Psoas muscle (tissue), 8 donors: ENCODE measurements around the gene TEX28. TPM values are rescaled to one million over a fixed set of nuclear protein-coding genes. Genes with fewer than 3 reads are reported as not detected.
A peak's percentile ranks its signal among the peaks of the same experiment; 100 is the strongest.
"Not testable (repeated sequence)": the region's sequence is repeated elsewhere in the genome, so short reads cannot be mapped to it uniquely, and the experiment has no call there.

Experiments used
- ATAC-seq, 4 donors: fragments of 200-7000 bp; cut with Tn5 transposase; one replicate each; pipeline ENCODE4 v1.9.1; 2020; ENCODE audit warnings: moderate library complexity in 3 of 4, mild to moderate bottlenecking in 2 of 4
- DNase-seq, 2 donors: peaks; one replicate each; pipeline ENCODE4 v3.0.0-alpha.2; 2020
- H3K27ac ChIP-seq: fragments of 200-600 bp; one replicate; pipeline ENCODE4 v1.8.0; 2022
- H3K27me3 ChIP-seq, 3 donors: fragments of 200-600 bp in 1 of 3; one replicate each; pipeline versions ENCODE4 v1.6.1 to v1.8.0; 2013 to 2022; ENCODE audit warnings: low read length in 2 of 3, mild to moderate bottlenecking in 2 of 3, moderate library complexity in 1 of 3; ENCODE audit not compliant: insufficient read depth in 3 of 3
- H3K36me3 ChIP-seq, 2 donors: fragments of 200-600 bp in 1 of 2; one replicate each; pipeline versions ENCODE4 v1.6.1 to v1.8.0; 2013 to 2022; ENCODE audit warnings: low read depth in 1 of 2, mild to moderate bottlenecking in 1 of 2, moderate library complexity in 1 of 2; ENCODE audit not compliant: insufficient read depth in 1 of 2
- H3K4me1 ChIP-seq: fragments of 200-600 bp; one replicate; pipeline ENCODE4 v1.8.0; 2022
- H3K4me3 ChIP-seq: fragments of 200-600 bp; one replicate; pipeline ENCODE4 v1.8.0; 2022; ENCODE audit warnings: mild to moderate bottlenecking
- H3K9me3 ChIP-seq: fragments of 200-600 bp; one replicate; pipeline ENCODE4 v1.8.0; 2022
- WGBS, 3 donors: extraction: QIAGEN DNeasy Blood & Tissue Kit; methylation state at CpG; one replicate each; pipeline versions ENCODE4 v1.1.6 to v1.1.7; 2013; 5-methylcytosine and 5-hydroxymethylcytosine counted together
- intact Hi-C, 2 donors: fragments of 100-400 bp; cut with DNase I; formaldehyde crosslinking; loops; one replicate each; pipeline versions ENCODE4 v1.11.0 to v1.14.2; 2022
- long read RNA-seq, 2 donors: library from polyadenylated mRNA; unstranded; transcript quantifications; one replicate each; pipeline ENCODE4 v2.0.0, GENCODE V29; 2021
- polyA plus RNA-seq, 3 donors: library from polyadenylated mRNA; stranded (reverse); fragments of 200-250 nt; gene quantifications; one replicate each; pipeline ENCODE4 v1.2.3, GENCODE V29; 2013
- total RNA-seq, 4 donors: library from RNA; stranded (reverse); fragmentation: NEBNext Ultra II Directional in 2 of 4; extraction: Animal tissue kit (Norgen Biotek cat#: 25700) in 2 of 4; gene quantifications; one replicate each; pipeline versions ENCODE4 v1.2.1 to v1.2.4, GENCODE V29; 2021 to 2023
- TF ChIP-seq, protein P1 (sequence below): fragments of 200-600 bp; IDR thresholded peaks from one replicate; pipeline ENCODE4 v1.8.0; 2022; ENCODE audit warnings: antibody characterized with exemption
- donor health status: healthy with polysubstance abuse.
- donor health status: DM: no; HTN: no; CAD: no; lungs with moderate emphysema.
- donor health status: Bipolar disorder and iron deficiency.
- donor health status: healthy.
- donor health status: DM: yes; HTN: yes; CAD: no.
- donor health status: DM: no; HTN: no; CAD: no.
- donor health status: DM: no; HTN: no; CAD: no.
- donor health status: DM: yes; HTN: yes; CAD: no.

The TEX28 gene
- not detected for total RNA-seq
- not detected for polyA plus RNA-seq
- long read RNA-seq, donor 1 = 0 reads
- long read RNA-seq, donor 2 = 0 reads

- no peak for DNase-seq
- no peak within 1 kb of the TSS for H3K4me3 ChIP-seq
- TF ChIP-seq, protein P1, sequence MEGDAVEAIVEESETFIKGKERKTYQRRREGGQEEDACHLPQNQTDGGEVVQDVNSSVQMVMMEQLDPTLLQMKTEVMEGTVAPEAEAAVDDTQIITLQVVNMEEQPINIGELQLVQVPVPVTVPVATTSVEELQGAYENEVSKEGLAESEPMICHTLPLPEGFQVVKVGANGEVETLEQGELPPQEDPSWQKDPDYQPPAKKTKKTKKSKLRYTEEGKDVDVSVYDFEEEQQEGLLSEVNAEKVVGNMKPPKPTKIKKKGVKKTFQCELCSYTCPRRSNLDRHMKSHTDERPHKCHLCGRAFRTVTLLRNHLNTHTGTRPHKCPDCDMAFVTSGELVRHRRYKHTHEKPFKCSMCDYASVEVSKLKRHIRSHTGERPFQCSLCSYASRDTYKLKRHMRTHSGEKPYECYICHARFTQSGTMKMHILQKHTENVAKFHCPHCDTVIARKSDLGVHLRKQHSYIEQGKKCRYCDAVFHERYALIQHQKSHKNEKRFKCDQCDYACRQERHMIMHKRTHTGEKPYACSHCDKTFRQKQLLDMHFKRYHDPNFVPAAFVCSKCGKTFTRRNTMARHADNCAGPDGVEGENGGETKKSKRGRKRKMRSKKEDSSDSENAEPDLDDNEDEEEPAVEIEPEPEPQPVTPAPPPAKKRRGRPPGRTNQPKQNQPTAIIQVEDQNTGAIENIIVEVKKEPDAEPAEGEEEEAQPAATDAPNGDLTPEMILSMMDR = no peak
- no peaks in the 10 kb centered on the region for H3K4me1 ChIP-seq
- ATAC-seq = no peak
- 88 to 91% (median 90%) methylated on average over 34 to 39 of the region's 39 CpGs for WGBS, 3 donors
- intact Hi-C loops = no loop called here
- no peaks in the 10 kb centered on the region for H3K9me3 ChIP-seq
- no peaks in the 10 kb centered on the region for H3K36me3 ChIP-seq
- H3K27me3 ChIP-seq = no peaks in the 10 kb centered on the region
- H3K27ac ChIP-seq = no peak within 1 kb of the TSS
These were observed at the start of gene TEX28 for GRCh38 chrX:154294791-154295574. Gene TEX28, minus strand, starts transcription at chrX:154295124. Its CDS starts 3,007 bp downstream, at chrX:154292117.

- intact Hi-C loops, DNase-seq, H3K9me3 ChIP-seq, H3K27ac ChIP-seq, H3K36me3 ChIP-seq, H3K4me3 ChIP-seq, H3K4me1 ChIP-seq, H3K27me3 ChIP-seq: not testable (repeated sequence)
- no CpG with 5 or more reads among the region's 20 CpGs for WGBS, 3 donors
- ATAC-seq = peak in 3 of 4 donors; percentile 7 to 41 (median 18)
These were observed 48.7 kb upstream of the TEX28 start for GRCh38 chrX:154343620-154344019.

- intact Hi-C loops = not testable (repeated sequence)
- peak; percentile 17 to 37 (median 30) for ATAC-seq
These were observed 48.1 kb upstream of the TEX28 start for GRCh38 chrX:154343063-154343462.

GRCh38 chrX:154341399-154342298 lies 46.7 kb upstream of the TEX28 start:
- H3K4me3 ChIP-seq = peak overlapping the region; percentile 39
- H3K4me1 ChIP-seq, H3K27me3 ChIP-seq, intact Hi-C loops, H3K9me3 ChIP-seq, H3K36me3 ChIP-seq: not testable (repeated sequence)
- DNase-seq (peak in 1 of 2 donors; percentile 15), ATAC-seq (peak; percentile 90 to 91 (median 90))
- peak overlapping the region; percentile 74 for H3K27ac ChIP-seq
- WGBS, 3 donors = 0 to 27% methylated on average over 9 to 24 of the region's 115 CpGs; no CpG with 5 or more reads in 1 of the 3 donors

More at GRCh38 chrX:154343063-154343462, 48.1 kb upstream of the TEX28 start:
- H3K4me3 ChIP-seq, H3K36me3 ChIP-seq, H3K27me3 ChIP-seq, H3K27ac ChIP-seq, H3K4me1 ChIP-seq, H3K9me3 ChIP-seq, DNase-seq: not testable (repeated sequence)
- WGBS, 3 donors = no CpG with 5 or more reads among the region's 16 CpGs

GRCh38 chrX:154334496-154334895 lies 39.6 kb upstream of the TEX28 start:
- H3K36me3 ChIP-seq = no peaks in the 10 kb centered on the region
- intact Hi-C loops = no loop called here
- no peak overlapping the region for H3K27ac ChIP-seq
- no peak for ATAC-seq
- TF ChIP-seq, protein P1 = no peak
- 74 to 81% (median 76%) methylated on average over 10 of the region's 10 CpGs for WGBS, 3 donors
- H3K27me3 ChIP-seq = no peaks in the 10 kb centered on the region
- DNase-seq = peak in 1 of 2 donors; percentile 19
- H3K9me3 ChIP-seq = no peaks in the 10 kb centered on the region
- H3K4me3 ChIP-seq = no peak overlapping the region
- no peaks in the 10 kb centered on the region for H3K4me1 ChIP-seq

GRCh38 chrX:154333837-154334271 lies 38.9 kb upstream of the TEX28 start:
- 70 to 80% (median 73%) methylated on average over 4 to 6 of the region's 6 CpGs for WGBS, 3 donors
- Histone ChIP-seq H3K4me3 (no peak overlapping the region), H3K36me3 (no peaks in the 10 kb centered on the region), H3K9me3 (no peaks in the 10 kb centered on the region), H3K4me1 (no peaks in the 10 kb centered on the region), H3K27me3 (no peaks in the 10 kb centered on the region), H3K27ac (no peak overlapping the region)
- peak in 1 of 2 donors; percentile 3 for DNase-seq
- intact Hi-C loops = no loop called here
- TF ChIP-seq, protein P1 = no peak
- ATAC-seq = no peak
